WTC11 (cell line): ENCODE results near the gene VSTM2L. TPM values are rescaled to one million over a fixed set of nuclear protein-coding genes. Genes with fewer than 3 reads are reported as not detected.
A peak's percentile ranks its signal among the peaks of the same experiment; 100 is the strongest.

Experiments used
- ATAC-seq: fragments of 200-7000 bp; cut with Tn5 transposase; 2 replicates; pipeline ENCODE4 v1.10.0; 2021; ENCODE audit warnings: mild to moderate bottlenecking, moderate library complexity
- CTCF ChIA-PET: fragments of 300-600 bp; sonication (Branson Sonifier 250); formaldehyde crosslinking; loops from one replicate; lab custom pipeline; 2021; ENCODE audit warnings: antibody characterized with exemption; lab: Charles Lee
- POLR2A ChIA-PET: fragments of 350-600 bp; sonication (Branson Sonifier 250); formaldehyde crosslinking; loops from one replicate; lab custom pipeline; 2021; ENCODE audit warnings: antibody characterized with exemption; lab: Charles Lee
- DNase-seq: peaks from one replicate; pipeline ENCODE4 v3.0.0; 2021; ENCODE audit warnings: low spot score
- H3K27ac Mint-ChIP-seq: 2 replicates; pipeline ENCODE4 v1.8.0; 2021; ENCODE audit warnings: mixed read lengths
- H3K27me3 Mint-ChIP-seq: 2 replicates; pipeline ENCODE4 v1.8.0; 2021; ENCODE audit warnings: low read depth, mild to moderate bottlenecking, moderate library complexity, mixed read lengths
- H3K36me3 Mint-ChIP-seq: 2 replicates; pipeline ENCODE4 v1.8.0; 2021; ENCODE audit warnings: mixed read lengths
- H3K4me1 Mint-ChIP-seq: 2 replicates; pipeline ENCODE4 v1.8.0; 2022; ENCODE audit warnings: mixed read lengths
- H3K4me3 Mint-ChIP-seq: 2 replicates; pipeline ENCODE4 v1.8.0; 2021; ENCODE audit warnings: mild to moderate bottlenecking, moderate library complexity, mixed read lengths
- H3K9me3 Mint-ChIP-seq: 2 replicates; pipeline ENCODE4 v1.8.0; 2021; ENCODE audit warnings: mixed read lengths
- CBFB ChIP-seq: sonication (generic); formaldehyde crosslinking; IDR thresholded peaks from 2 replicates; pipeline ENCODE4 v1.8.1; 2022; ENCODE audit warnings: mild to moderate bottlenecking, low read depth, missing genetic modification reagents
- EMX1 ChIP-seq: fragments of 250-450 bp; sonication (Bioruptor Pico); IDR thresholded peaks from 2 replicates; pipeline ENCODE4 v1.8.0; 2021; ENCODE audit warnings: mild to moderate bottlenecking
- FOXK1 ChIP-seq: sonication (generic); formaldehyde crosslinking; IDR thresholded peaks from 2 replicates; pipeline ENCODE4 v1.8.0; 2022; ENCODE audit warnings: mild to moderate bottlenecking, moderate library complexity, missing genetic modification reagents
- GTF2I ChIP-seq: fragments of 250-450 bp; sonication (Bioruptor Pico); conservative IDR thresholded peaks from 2 replicates; pipeline ENCODE4 v1.4.0; 2021; ENCODE audit warnings: mild to moderate bottlenecking
- JAZF1 ChIP-seq: fragments of 250-450 bp; sonication (Bioruptor Pico); IDR thresholded peaks from 2 replicates; pipeline ENCODE4 v1.9.0; 2021; ENCODE audit warnings: moderate library complexity, mild to moderate bottlenecking, inconsistent platforms
- JUN ChIP-seq: sonication (generic); formaldehyde crosslinking; IDR thresholded peaks from 2 replicates; pipeline ENCODE4 v1.8.0; 2023; ENCODE audit warnings: mild to moderate bottlenecking, missing genetic modification reagents
- MYBL2 ChIP-seq: sonication (generic); formaldehyde crosslinking; IDR thresholded peaks from 2 replicates; pipeline ENCODE4 v1.8.1; 2023; ENCODE audit warnings: mild to moderate bottlenecking, moderate library complexity, missing genetic modification reagents
- NFATC4 ChIP-seq: fragments of 250-450 bp; sonication (Bioruptor Pico); IDR thresholded peaks from 2 replicates; pipeline ENCODE4 v1.9.0; 2021; ENCODE audit warnings: mild to moderate bottlenecking
- NFE2L1 ChIP-seq: sonication (generic); formaldehyde crosslinking; IDR thresholded peaks from 2 replicates; pipeline ENCODE4 v1.8.1; 2023; ENCODE audit warnings: missing genetic modification reagents
- NR3C1 ChIP-seq: sonication (generic); formaldehyde crosslinking; conservative IDR thresholded peaks from 2 replicates; pipeline ENCODE4 v1.8.1; 2023; ENCODE audit warnings: low read depth, mild to moderate bottlenecking, missing genetic modification reagents
- RORB ChIP-seq: fragments of 250-450 bp; sonication (Bioruptor Pico); IDR thresholded peaks from 2 replicates; pipeline ENCODE4 v1.9.0; 2021; ENCODE audit warnings: mild to moderate bottlenecking
- SMAD3 ChIP-seq: sonication (generic); formaldehyde crosslinking; IDR thresholded peaks from 2 replicates; pipeline ENCODE4 v1.8.0; 2022; ENCODE audit warnings: missing genetic modification reagents, mild to moderate bottlenecking, borderline replicate concordance
- SP1 ChIP-seq: sonication (generic); formaldehyde crosslinking; conservative IDR thresholded peaks from 2 replicates; pipeline ENCODE4 v1.8.1; 2022; ENCODE audit warnings: missing genetic modification reagents
- ZNF671 ChIP-seq: fragments of 250-450 bp; sonication (Bioruptor Pico); IDR thresholded peaks from 2 replicates; pipeline ENCODE4 v1.8.0; 2021; ENCODE audit warnings: mild to moderate bottlenecking
- total RNA-seq: library from RNA; stranded (reverse); gene quantifications from 3 replicates; pipeline ENCODE4 v1.2.3, GENCODE V29; 2021
- TF ChIP-seq, protein P1 (sequence below): fragments of 250-450 bp; sonication (Bioruptor Pico); IDR thresholded peaks from 2 replicates; pipeline ENCODE4 v1.9.0; 2021; ENCODE audit warnings: moderate library complexity, mild to moderate bottlenecking, inconsistent platforms, borderline replicate concordance
- TF ChIP-seq, protein P2 (sequence below): fragments of 250-450 bp; sonication (Bioruptor Pico); IDR thresholded peaks from 2 replicates; pipeline ENCODE4 v2.1.2; 2022; ENCODE audit warnings: mild to moderate bottlenecking, moderate library complexity
- TF ChIP-seq, protein P3 (sequence below): sonication (generic); formaldehyde crosslinking; IDR thresholded peaks from 2 replicates; pipeline ENCODE4 v1.8.0; 2023; ENCODE audit warnings: missing genetic modification reagents
- TF ChIP-seq, protein P4 (sequence below): sonication (generic); formaldehyde crosslinking; IDR thresholded peaks from 2 replicates; pipeline ENCODE4 v1.8.0; 2023; ENCODE audit warnings: mild to moderate bottlenecking, missing genetic modification reagents
- TF ChIP-seq, protein P5 (sequence below): sonication (generic); formaldehyde crosslinking; IDR thresholded peaks from 2 replicates; pipeline ENCODE4 v1.8.1; 2022; ENCODE audit warnings: missing genetic modification reagents, borderline replicate concordance

Gene VSTM2L
- total RNA-seq, 1 experiment from 2014 or later: 1.9 TPM

DNA sequence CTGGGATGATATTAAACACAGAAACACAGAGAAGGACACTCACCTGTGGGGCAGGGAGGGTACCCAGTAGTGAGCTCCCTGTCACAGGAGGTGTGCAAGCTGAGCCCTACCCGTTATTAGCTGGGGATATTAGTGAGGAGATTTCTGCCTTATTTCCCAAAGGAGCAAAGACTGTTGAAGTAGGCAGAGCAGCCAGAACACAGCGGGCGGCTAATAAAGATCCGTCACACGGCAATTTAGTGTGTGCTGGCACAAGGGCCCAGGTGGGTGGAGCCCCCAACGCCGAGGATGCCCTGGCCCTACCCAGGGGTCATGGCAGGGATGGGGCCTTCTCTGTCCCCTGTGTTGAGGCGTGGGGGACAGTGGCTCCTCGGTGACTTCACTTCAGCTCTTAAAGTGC is 8.3 kb downstream of the VSTM2L start:
- Mint-ChIP-seq H3K27me3 (peaks cover 27% of the 10 kb centered on the region), H3K36me3 (no peaks in the 10 kb centered on the region), H3K27ac (no peak overlapping the region), H3K4me3 (no peak overlapping the region), H3K9me3 (no peaks in the 10 kb centered on the region), H3K4me1 (peaks cover 61% of the 10 kb centered on the region)
- ChIA-PET CTCF (interaction anchor here (0.7 to 1.8 kb wide), 5 partner anchors 9 to 549 kb away, joined by 3 to 9 read pairs (median 4); no protein-coding TSS in a partner anchor), POLR2A (interaction anchor here (0.6 kb wide), 1 partner anchor 8 kb away, joined by 3 read pairs; no protein-coding TSS in a partner anchor)
- TF ChIP-seq, protein P1, sequence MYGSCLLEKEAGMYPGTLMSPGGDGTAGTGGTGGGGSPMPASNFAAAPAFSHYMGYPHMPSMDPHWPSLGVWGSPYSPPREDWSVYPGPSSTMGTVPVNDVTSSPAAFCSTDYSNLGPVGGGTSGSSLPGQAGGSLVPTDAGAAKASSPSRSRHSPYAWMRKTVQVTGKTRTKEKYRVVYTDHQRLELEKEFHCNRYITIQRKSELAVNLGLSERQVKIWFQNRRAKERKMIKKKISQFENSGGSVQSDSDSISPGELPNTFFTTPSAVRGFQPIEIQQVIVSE (CRISPR knock-in tag): no peak
- TF ChIP-seq RORB: no peak
- TF ChIP-seq JUN (CRISPR knock-in tag): no peak
- no peak for TF ChIP-seq ZNF671 (CRISPR knock-in tag)
- TF ChIP-seq, protein P2, sequence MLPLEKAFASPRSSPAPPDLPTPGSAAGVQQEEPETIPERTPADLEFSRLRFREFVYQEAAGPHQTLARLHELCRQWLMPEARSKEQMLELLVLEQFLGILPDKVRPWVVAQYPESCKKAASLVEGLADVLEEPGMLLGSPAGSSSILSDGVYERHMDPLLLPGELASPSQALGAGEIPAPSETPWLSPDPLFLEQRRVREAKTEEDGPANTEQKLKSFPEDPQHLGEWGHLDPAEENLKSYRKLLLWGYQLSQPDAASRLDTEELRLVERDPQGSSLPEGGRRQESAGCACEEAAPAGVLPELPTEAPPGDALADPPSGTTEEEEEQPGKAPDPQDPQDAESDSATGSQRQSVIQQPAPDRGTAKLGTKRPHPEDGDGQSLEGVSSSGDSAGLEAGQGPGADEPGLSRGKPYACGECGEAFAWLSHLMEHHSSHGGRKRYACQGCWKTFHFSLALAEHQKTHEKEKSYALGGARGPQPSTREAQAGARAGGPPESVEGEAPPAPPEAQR (CRISPR knock-in tag): no peak
- no peak for TF ChIP-seq CBFB
- no peak for TF ChIP-seq GTF2I (CRISPR knock-in tag)
- no peak for TF ChIP-seq SMAD3 (CRISPR knock-in tag)
- no peak for TF ChIP-seq NFE2L1 (CRISPR knock-in tag)
- TF ChIP-seq EMX1 (CRISPR knock-in tag): no peak
- TF ChIP-seq, protein P3, sequence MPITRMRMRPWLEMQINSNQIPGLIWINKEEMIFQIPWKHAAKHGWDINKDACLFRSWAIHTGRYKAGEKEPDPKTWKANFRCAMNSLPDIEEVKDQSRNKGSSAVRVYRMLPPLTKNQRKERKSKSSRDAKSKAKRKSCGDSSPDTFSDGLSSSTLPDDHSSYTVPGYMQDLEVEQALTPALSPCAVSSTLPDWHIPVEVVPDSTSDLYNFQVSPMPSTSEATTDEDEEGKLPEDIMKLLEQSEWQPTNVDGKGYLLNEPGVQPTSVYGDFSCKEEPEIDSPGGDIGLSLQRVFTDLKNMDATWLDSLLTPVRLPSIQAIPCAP (CRISPR knock-in tag): no peak
- no peak for TF ChIP-seq MYBL2
- TF ChIP-seq NFATC4: no peak
- TF ChIP-seq JAZF1 (CRISPR knock-in tag): no peak
- TF ChIP-seq, protein P4, sequence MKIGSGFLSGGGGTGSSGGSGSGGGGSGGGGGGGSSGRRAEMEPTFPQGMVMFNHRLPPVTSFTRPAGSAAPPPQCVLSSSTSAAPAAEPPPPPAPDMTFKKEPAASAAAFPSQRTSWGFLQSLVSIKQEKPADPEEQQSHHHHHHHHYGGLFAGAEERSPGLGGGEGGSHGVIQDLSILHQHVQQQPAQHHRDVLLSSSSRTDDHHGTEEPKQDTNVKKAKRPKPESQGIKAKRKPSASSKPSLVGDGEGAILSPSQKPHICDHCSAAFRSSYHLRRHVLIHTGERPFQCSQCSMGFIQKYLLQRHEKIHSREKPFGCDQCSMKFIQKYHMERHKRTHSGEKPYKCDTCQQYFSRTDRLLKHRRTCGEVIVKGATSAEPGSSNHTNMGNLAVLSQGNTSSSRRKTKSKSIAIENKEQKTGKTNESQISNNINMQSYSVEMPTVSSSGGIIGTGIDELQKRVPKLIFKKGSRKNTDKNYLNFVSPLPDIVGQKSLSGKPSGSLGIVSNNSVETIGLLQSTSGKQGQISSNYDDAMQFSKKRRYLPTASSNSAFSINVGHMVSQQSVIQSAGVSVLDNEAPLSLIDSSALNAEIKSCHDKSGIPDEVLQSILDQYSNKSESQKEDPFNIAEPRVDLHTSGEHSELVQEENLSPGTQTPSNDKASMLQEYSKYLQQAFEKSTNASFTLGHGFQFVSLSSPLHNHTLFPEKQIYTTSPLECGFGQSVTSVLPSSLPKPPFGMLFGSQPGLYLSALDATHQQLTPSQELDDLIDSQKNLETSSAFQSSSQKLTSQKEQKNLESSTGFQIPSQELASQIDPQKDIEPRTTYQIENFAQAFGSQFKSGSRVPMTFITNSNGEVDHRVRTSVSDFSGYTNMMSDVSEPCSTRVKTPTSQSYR (CRISPR knock-in tag): no peak
- TF ChIP-seq NR3C1 (CRISPR knock-in tag): no peak
- DNase-seq: no peak
- no peak for ATAC-seq

DNA sequence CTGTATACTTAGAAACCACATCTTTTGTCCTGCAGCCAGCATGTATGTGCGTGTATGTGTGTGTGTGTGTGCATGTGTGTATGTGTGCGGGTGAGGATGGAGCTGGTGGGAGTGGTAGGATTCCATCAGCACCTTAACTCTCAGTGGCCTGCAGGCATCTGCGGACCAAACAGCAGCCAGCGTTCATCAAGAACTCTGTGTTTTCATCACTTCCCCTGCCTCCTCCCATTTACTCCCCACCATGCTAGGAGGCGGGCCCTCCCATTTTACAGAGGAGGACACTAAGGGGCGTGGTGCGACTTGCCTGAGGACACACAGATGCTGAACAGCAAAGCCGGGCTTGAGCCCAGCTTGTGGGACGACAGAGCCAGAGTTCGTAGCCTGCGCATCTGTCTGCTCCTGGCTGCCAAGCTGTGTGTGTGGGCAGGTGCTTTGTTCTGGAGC is 8.9 kb downstream of the VSTM2L start:
- Mint-ChIP-seq H3K27ac (no peak overlapping the region), H3K9me3 (no peaks in the 10 kb centered on the region), H3K4me1 (peaks cover 61% of the 10 kb centered on the region), H3K4me3 (no peak overlapping the region; the same call in 1 of the 2 replicates), H3K27me3 (peaks cover 31% of the 10 kb centered on the region), H3K36me3 (no peaks in the 10 kb centered on the region)
- ChIA-PET CTCF (interaction anchor here (0.8 to 1.8 kb wide), 4 partner anchors 10 to 81 kb away, joined by 4 to 9 read pairs (median 5); no protein-coding TSS in a partner anchor), POLR2A (no interaction called here)
- TF ChIP-seq SP1 (CRISPR knock-in tag) (0 out of 2 replicates have a peak, but pooled peaks have one; percentile 32), FOXK1 (CRISPR knock-in tag) (peak; percentile 47; the same call in 1 of the 2 replicates)
- TF ChIP-seq, protein P5, sequence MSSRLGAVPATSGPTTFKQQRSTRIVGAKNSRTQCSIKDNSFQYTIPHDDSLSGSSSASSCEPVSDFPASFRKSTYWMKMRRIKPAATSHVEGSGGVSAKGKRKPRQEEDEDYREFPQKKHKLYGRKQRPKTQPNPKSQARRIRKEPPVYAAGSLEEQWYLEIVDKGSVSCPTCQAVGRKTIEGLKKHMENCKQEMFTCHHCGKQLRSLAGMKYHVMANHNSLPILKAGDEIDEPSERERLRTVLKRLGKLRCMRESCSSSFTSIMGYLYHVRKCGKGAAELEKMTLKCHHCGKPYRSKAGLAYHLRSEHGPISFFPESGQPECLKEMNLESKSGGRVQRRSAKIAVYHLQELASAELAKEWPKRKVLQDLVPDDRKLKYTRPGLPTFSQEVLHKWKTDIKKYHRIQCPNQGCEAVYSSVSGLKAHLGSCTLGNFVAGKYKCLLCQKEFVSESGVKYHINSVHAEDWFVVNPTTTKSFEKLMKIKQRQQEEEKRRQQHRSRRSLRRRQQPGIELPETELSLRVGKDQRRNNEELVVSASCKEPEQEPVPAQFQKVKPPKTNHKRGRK (CRISPR knock-in tag): no peak
- peak; percentile 52 for ATAC-seq
- peak; percentile 70 for DNase-seq
